H1 (cell line): ENCODE data around the gene OR10G3. TPM values are rescaled to one million over a fixed set of nuclear protein-coding genes. Genes with fewer than 3 reads are reported as not detected.
"Not testable (repeated sequence)": the region's sequence is repeated elsewhere in the genome, so short reads cannot be mapped to it uniquely, and the experiment has no call there.

ENCODE experiments used
- CTCF ChIA-PET: fragments of 300-600 bp; sonication (Branson Sonifier 250); formaldehyde crosslinking; loops from one replicate; lab custom pipeline; 2021; ENCODE audit not compliant: partially characterized antibody; lab: Charles Lee
- POLR2A ChIA-PET: fragments of 300-600 bp; sonication (Branson Sonifier 250); formaldehyde crosslinking; loops from one replicate; lab custom pipeline; 2021; ENCODE audit warnings: inconsistent platforms; ENCODE audit not compliant: partially characterized antibody; lab: Charles Lee
- DNase-seq, 2 experiments: peaks; one replicate each; pipeline versions ENCODE4 v3.0.0 to v3.0.0-alpha.2; 2010 to 2022; ENCODE audit warnings: low spot score in 2 of 2, low read depth in 1 of 2, mixed read lengths in 1 of 2
- FAIRE-seq: peaks from 2 replicates; lab custom pipeline; 2011; peaks lifted over from hg19 to GRCh38; lab: Jason Lieb, UNC
- H2AFZ ChIP-seq: 2 replicates; pipeline ENCODE4 v1.8.1; 2012; ENCODE audit warnings: low read length, inconsistent platforms
- H2AK5ac ChIP-seq: 2 replicates; pipeline ENCODE4 v1.6.1; 2013; ENCODE audit warnings: low read depth, low read length
- H2BK120ac ChIP-seq: replicated peaks from 2 replicates; pipeline ENCODE3; 2013; ENCODE audit warnings: low read depth, low read length, inconsistent platforms
- H2BK12ac ChIP-seq: 2 replicates; pipeline ENCODE4 v1.6.1; 2013; ENCODE audit warnings: low read depth, low read length
- H2BK15ac ChIP-seq: 2 replicates; pipeline ENCODE4 v1.6.1; 2013; ENCODE audit warnings: low read length
- H2BK20ac ChIP-seq: 2 replicates; pipeline ENCODE4 v1.6.1; 2013; ENCODE audit warnings: low read length
- H2BK5ac ChIP-seq: 2 replicates; pipeline ENCODE4 v1.6.1; 2013; ENCODE audit warnings: low read depth, low read length
- H3K14ac ChIP-seq: 2 replicates; pipeline ENCODE4 v1.6.1; 2013; ENCODE audit warnings: inconsistent platforms; ENCODE audit not compliant: insufficient read length
- H3K18ac ChIP-seq: 2 replicates; pipeline ENCODE4 v1.6.1; 2013; ENCODE audit warnings: low read length; ENCODE audit errors: extremely low read depth
- H3K23ac ChIP-seq: 2 replicates; pipeline ENCODE4 v1.6.1; 2013; ENCODE audit warnings: inconsistent platforms; ENCODE audit not compliant: insufficient read length
- H3K23me2 ChIP-seq: 2 replicates; pipeline ENCODE4 v1.6.1; 2013; ENCODE audit warnings: low read depth, low read length
- H3K27ac ChIP-seq: 2 replicates; pipeline ENCODE4 v1.6.1; 2011; ENCODE audit warnings: low read depth, low read length, inconsistent platforms
- H3K27me3 ChIP-seq, 4 experiments: replicated peaks in 1 of 4; 1 replicate in 1 of 4; 2 replicates in 3 of 4; pipeline versions ENCODE4 v1.6.1 to v1.8.1; 2011 to 2013; ENCODE audit warnings: low read length in 3 of 4, mild to moderate bottlenecking in 3 of 4, inconsistent platforms in 2 of 4, mixed read lengths in 2 of 4, moderate library complexity in 1 of 4; ENCODE audit not compliant: control insufficient read depth in 3 of 4, insufficient read depth in 3 of 4; ENCODE audit errors: extremely low read depth in 1 of 4
- H3K36me3 ChIP-seq, 4 experiments: 2 replicates each; pipeline versions ENCODE4 v1.6.1 to v1.8.1; 2011 to 2013; ENCODE audit warnings: mild to moderate bottlenecking in 4 of 4, low read length in 3 of 4, moderate library complexity in 2 of 4, control low read depth in 1 of 4, inconsistent platforms in 1 of 4; ENCODE audit not compliant: insufficient read depth in 4 of 4, control insufficient read depth in 2 of 4
- H3K4ac ChIP-seq: replicated peaks from 2 replicates; pipeline ENCODE3; 2013; ENCODE audit warnings: low read length, low read depth, mixed read lengths, inconsistent platforms; ENCODE audit not compliant: insufficient read length
- H3K4me1 ChIP-seq, 4 experiments: replicated peaks in 1 of 4; 1 replicate in 1 of 4; 2 replicates in 3 of 4; pipeline versions ENCODE4 v1.6.1 to v1.8.1; 2011 to 2013; ENCODE audit warnings: low read length in 3 of 4, inconsistent platforms in 2 of 4, mixed read lengths in 1 of 4; ENCODE audit not compliant: insufficient read depth in 4 of 4, control insufficient read depth in 3 of 4
- H3K4me2 ChIP-seq, 2 experiments: 2 replicates each; pipeline versions ENCODE4 v1.6.1 to v1.8.1; 2011 to 2013; ENCODE audit warnings: low read depth in 2 of 2, low read length in 2 of 2, control low read depth in 1 of 2, inconsistent platforms in 1 of 2, mild to moderate bottlenecking in 1 of 2; ENCODE audit not compliant: insufficient read depth in 1 of 2
- H3K4me3 ChIP-seq, 4 experiments: fragments of 200-600, 300-600 bp in 1 of 4; sonication (generic), shearing (Covaris generic), sonication (Bioruptor Twin) in 1 of 4; 2 replicates each; pipeline versions ENCODE4 v1.5.1 to v1.8.1; 2011 to 2016; ENCODE audit warnings: low read length in 4 of 4, low read depth in 3 of 4, control low read depth in 2 of 4, inconsistent platforms in 2 of 4, mild to moderate bottlenecking in 2 of 4, mixed read lengths in 1 of 4, moderate library complexity in 1 of 4; ENCODE audit not compliant: insufficient read depth in 2 of 4; ENCODE audit errors: extremely low read depth in 1 of 4
- H3K56ac ChIP-seq: replicated peaks from 2 replicates; pipeline ENCODE3; 2013; ENCODE audit warnings: low read depth, mild to moderate bottlenecking, mixed read lengths, low read length, inconsistent platforms; ENCODE audit not compliant: insufficient read length
- H3K79me1 ChIP-seq: 2 replicates; pipeline ENCODE4 v1.6.1; 2013; ENCODE audit warnings: low read depth, low read length, control low read depth
- H3K79me2 ChIP-seq, 2 experiments: 2 replicates each; pipeline versions ENCODE4 v1.6.1 to v1.8.1; 2012 to 2013; ENCODE audit warnings: low read length in 2 of 2, mild to moderate bottlenecking in 2 of 2, inconsistent platforms in 1 of 2; ENCODE audit not compliant: insufficient read depth in 2 of 2, control insufficient read depth in 1 of 2
- H3K9ac ChIP-seq, 4 experiments: replicated peaks in 1 of 4; 1 replicate in 1 of 4; 2 replicates in 3 of 4; pipeline versions ENCODE4 v1.6.1 to v1.8.1; 2011 to 2013; ENCODE audit warnings: low read depth in 3 of 4, low read length in 3 of 4, control low read depth in 2 of 4, mild to moderate bottlenecking in 2 of 4, moderate library complexity in 2 of 4, inconsistent platforms in 1 of 4; ENCODE audit errors: extremely low read depth in 1 of 4
- H3K9me3 ChIP-seq, 2 experiments: 2 replicates each; pipeline versions ENCODE4 v1.6.1 to v1.8.1; 2012 to 2013; ENCODE audit warnings: mild to moderate bottlenecking in 2 of 2, moderate library complexity in 2 of 2, control low read depth in 1 of 2, inconsistent platforms in 1 of 2, low read depth in 1 of 2, low read length in 1 of 2, mixed read lengths in 1 of 2; ENCODE audit not compliant: insufficient read depth in 2 of 2
- H4K20me1 ChIP-seq, 2 experiments: replicated peaks in 1 of 2; 2 replicates each; pipeline versions ENCODE3 to v1.8.1; 2011 to 2013; ENCODE audit warnings: inconsistent platforms in 2 of 2, low read length in 2 of 2, mild to moderate bottlenecking in 1 of 2; ENCODE audit not compliant: insufficient read depth in 2 of 2, control insufficient read depth in 1 of 2
- H4K5ac ChIP-seq: 2 replicates; pipeline ENCODE4 v1.6.1; 2013; ENCODE audit warnings: low read length, low read depth, mixed read lengths, inconsistent platforms; ENCODE audit not compliant: insufficient read length
- H4K8ac ChIP-seq: 2 replicates; pipeline ENCODE4 v1.8.0; 2013; ENCODE audit warnings: mild to moderate bottlenecking, moderate library complexity, low read length, inconsistent platforms; ENCODE audit not compliant: insufficient read depth; ENCODE audit errors: extremely low read depth
- H4K91ac ChIP-seq: replicated peaks from 2 replicates; pipeline ENCODE3; 2013; ENCODE audit warnings: low read length, mixed read lengths, inconsistent platforms; ENCODE audit not compliant: insufficient read length
- WGBS, 2 experiments: shearing (Covaris generic) in 1 of 2; methylation state at CpG; one replicate each; pipeline versions ENCODE4 v1.1.6 to v1.1.7; 2013 to 2015; ENCODE audit warnings: low lambda C conversion rate in 2 of 2, mixed read lengths in 2 of 2, inconsistent platforms in 1 of 2, low coverage in 1 of 2, missing lambda C conversion rate in 1 of 2; ENCODE audit not compliant: insufficient replicate concordance in 2 of 2, insufficient coverage in 1 of 2, insufficient read length in 1 of 2; ENCODE audit errors: extremely low coverage in 1 of 2, missing lambda C conversion rate in 1 of 2; 5-methylcytosine and 5-hydroxymethylcytosine counted together
- polyA plus RNA-seq, 7 experiments: library from polyadenylated mRNA; depleted of rRNA in 3 of 7; stranded (reverse) in 5 of 7; unstranded in 2 of 7; fragments of >200 nt in 5 of 7; fragments of 200-250 nt in 2 of 7; gene quantifications; 1 replicate in 5 of 7; 2 replicates in 1 of 7; 4 replicates in 1 of 7; pipeline versions ENCODE4 v1.2.1 to v1.2.3, GENCODE V29; 2011 to 2013; ENCODE audit warnings: missing spikeins in 2 of 7, mixed read lengths in 2 of 7
- total RNA-seq: library from RNA; stranded (reverse); fragmentation: NEBNext Ultra II Directional; extraction: Animal tissue kit (Norgen Biotek cat#: 25700); gene quantifications from 2 replicates; pipeline ENCODE4 v1.2.1, GENCODE V29; 2021

The OR10G3 gene
- total and polyA plus RNA-seq, 2 of the 8 experiments (the other 6 are each of a cell fraction or from before 2014, with no cell fraction given): not detected

GRCh38 chr14:21602181-21602580 lies 22.3 kb upstream of the OR10G3 start:
- H2BK5ac ChIP-seq, H3K9me3 ChIP-seq, H2AFZ ChIP-seq, DNase-seq, H3K23me2 ChIP-seq, H3K4ac ChIP-seq, H3K23ac ChIP-seq, H2BK120ac ChIP-seq, H3K4me1 ChIP-seq, H4K8ac ChIP-seq, H4K5ac ChIP-seq, H3K27ac ChIP-seq, H3K4me3 ChIP-seq, H3K27me3 ChIP-seq, FAIRE-seq, H3K56ac ChIP-seq, H3K18ac ChIP-seq, H2BK12ac ChIP-seq, H3K36me3 ChIP-seq, H4K20me1 ChIP-seq, H3K79me2 ChIP-seq, H2BK20ac ChIP-seq, H3K9ac ChIP-seq, H3K4me2 ChIP-seq, H3K79me1 ChIP-seq, H2BK15ac ChIP-seq, H2AK5ac ChIP-seq, H4K91ac ChIP-seq, H3K14ac ChIP-seq: not testable (repeated sequence)
- ChIA-PET POLR2A (interaction anchor here (0.6 kb wide), 1 partner anchor 37 kb away, joined by 3 read pairs; no protein-coding TSS in a partner anchor), CTCF (interaction anchor here (1.2 kb wide), 1 partner anchor 38 kb away, joined by 4 read pairs; no protein-coding TSS in a partner anchor)
- WGBS, 2 experiments: 92% methylated on average over 4 of the region's 8 CpGs; no CpG with 5 or more reads in 1 of the 2 experiments
